Measurements from ENCODE around the gene SGIP1. TPM values are rescaled to one million over a fixed set of nuclear protein-coding genes. Genes with fewer than 3 reads are reported as not detected.
"Not testable (repeated sequence)": the region's sequence is repeated elsewhere in the genome, so short reads cannot be mapped to it uniquely, and the experiment has no call there.

The SGIP1 gene
- total RNA-seq, 1 experiment from 2014 or later, result 0.34 TPM

DNA sequence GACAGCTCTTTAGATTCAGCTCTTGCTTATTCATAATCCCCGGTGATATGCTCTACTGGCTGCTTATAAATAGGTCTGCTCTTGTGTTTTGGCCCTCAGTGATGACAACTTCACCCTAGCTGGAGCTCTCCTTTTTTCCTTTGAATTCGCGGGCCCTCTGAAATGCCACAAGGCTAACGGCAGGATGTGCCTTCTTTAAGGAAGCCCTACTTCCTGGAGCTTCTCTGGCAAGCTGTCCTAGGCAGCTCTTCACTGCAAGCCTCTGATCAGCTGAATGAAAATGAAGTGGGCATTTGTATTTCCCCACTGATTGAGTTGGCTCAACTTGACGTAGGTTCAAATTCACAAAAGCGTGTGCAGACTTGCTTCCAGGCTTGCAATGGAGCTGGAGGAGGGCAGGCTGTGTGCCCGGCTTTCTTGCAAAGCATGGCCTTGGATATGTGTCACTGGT lies 22.2 kb downstream of the SGIP1 start:
- no peak for DNase-seq (ENCODE audit: low spot score)

DNA sequence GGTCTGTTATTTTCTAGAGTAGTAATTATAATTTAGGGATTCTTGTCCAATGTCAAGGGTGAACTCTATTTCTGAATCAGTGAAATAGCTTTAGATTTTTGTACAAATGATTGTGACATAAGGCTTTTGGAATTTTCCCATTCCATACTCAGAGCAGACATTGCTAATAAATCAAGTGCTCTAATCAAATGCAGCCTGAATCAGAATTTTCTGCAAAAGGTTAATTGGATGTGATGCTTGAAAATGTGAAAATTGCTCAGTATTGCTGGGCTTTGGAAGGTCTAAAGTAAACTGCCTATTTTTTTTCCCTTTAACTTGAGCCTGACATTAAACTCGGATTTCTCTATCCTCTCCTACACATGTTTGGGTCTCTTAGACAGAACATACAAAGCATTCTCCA lies 23.2 kb downstream of the SGIP1 start:
- DNase-seq (ENCODE audit: low spot score), result peak; percentile 32

DNA sequence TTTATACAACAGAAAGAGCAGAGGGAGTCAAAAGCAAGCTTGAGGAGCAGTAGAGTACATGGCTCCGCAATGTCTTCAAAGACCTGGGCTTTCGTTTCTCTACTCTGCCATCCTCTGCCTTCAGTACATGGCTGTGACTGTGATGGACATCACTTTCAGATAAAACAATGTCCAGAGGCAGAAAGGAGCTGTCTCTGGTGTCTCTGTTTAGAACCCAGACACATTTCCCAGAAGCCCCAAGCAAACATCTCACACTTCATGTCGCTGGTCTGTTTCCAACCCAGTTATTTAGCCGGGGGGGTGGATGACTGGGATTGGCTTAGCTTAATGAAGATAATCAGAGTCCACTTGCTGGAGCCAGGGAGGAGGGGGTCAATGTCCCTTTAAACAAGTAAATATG lies 25.6 kb downstream of the SGIP1 start:
- DNase-seq (ENCODE audit: low spot score), result no peak

DNA sequence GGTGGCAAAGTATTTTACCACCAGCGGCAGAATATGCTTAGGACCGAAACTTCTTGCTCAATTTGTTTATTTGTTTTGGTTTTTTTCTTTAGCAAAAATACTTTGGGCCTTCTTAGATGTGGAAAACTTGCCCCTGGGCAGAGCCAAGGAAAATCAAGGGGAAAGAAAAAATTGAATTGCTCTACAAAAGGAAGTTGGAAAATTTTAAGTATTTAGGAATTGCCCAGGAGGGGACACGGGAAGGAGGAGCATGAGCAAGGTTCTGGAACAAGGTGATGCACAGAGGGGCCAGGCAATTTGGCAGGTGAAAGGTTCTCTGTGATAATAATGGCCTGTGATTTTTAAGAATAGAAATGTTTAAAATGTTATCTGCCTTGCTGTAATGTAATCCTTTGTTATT lies 28.6 kb downstream of the SGIP1 start:
- no peak for DNase-seq (ENCODE audit: low spot score)

DNA sequence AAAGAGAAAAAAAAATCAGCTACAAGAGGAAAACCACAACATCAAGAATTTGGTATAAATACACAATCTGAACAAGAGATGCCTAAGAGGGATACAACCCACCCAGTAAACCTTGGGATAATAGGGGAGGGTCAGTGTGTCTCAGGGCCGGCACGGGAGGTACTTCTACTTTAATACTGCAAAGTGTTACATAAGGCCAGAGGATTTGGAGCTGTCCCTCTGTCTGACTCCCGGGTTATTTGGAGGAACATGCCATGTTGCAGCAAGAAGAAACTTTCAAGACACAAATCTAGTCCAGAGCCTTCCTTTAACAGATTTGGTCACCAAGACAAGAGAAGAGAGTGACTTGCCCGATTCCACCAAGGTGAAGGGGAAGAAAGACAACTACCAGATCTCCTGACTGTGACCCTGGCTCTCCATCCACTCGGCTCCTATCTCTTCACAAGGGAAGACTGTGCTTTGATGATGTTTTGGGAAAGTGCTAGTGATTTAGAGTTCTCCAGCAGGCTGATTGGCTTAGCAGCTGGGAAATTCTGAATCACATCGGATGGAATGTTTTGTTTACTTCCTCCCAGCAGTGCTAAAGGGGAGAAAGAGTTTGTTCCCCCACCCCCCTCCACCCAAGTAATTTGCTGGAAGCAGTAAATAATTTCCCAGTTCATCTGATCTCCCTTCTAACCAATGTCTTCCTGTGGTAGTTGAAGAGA lies 29.3 kb downstream of the SGIP1 start:
- DNase-seq (ENCODE audit: low spot score), result peak; percentile 91

DNA sequence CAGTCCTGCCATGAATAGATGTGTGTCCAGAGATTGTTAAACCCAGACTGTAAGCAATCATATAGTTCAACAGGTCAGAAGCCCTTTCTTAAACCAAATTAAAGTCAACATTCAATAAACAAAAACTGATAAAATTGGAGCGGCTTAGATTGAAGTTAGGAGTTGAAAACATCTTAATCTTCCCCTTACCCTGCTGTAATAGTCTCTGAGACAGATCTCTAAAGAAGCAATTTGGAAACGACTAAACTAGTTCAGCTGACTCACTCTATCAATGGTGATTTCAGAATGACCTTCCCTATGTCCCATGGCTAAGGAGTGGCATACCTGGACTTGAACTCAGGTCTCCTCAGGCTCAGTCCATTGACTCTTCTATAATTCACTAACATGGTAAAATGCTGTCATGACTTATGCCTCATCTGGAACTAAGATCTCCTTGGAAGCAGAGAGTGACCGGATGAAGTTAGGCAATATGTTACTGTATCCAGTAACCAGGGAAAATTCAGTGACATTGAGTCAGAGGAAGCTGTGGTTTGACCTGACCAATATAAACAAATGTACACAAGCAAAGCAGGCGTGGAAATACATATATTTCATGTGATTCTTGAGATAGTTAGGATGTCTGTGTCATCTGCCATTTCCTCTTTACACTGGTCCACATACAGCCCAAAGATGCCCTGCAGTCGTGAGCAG lies 30.1 kb downstream of the SGIP1 start:
- DNase-seq (ENCODE audit: low spot score), result peak; percentile 97

DNA sequence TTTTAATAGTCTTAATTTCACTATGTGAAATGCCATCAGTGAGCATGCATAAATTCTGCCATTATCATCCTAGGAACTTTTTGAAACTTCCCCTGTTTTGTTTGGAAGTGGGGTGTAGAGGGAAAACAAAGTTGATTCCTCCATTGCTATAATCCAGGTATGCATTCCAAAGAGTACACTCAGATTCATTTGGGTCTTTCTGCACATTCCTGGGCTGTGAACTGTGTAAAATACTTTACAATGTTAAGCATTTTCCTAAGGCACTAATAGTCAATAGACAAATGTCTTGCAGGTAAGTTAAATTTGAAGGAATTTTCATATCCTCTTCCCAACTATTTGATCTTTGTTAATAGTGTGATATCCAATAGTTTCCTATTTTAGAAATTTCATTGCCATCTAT lies 36.2 kb downstream of the SGIP1 start:
- no peak for DNase-seq (ENCODE audit: low spot score)

DNA sequence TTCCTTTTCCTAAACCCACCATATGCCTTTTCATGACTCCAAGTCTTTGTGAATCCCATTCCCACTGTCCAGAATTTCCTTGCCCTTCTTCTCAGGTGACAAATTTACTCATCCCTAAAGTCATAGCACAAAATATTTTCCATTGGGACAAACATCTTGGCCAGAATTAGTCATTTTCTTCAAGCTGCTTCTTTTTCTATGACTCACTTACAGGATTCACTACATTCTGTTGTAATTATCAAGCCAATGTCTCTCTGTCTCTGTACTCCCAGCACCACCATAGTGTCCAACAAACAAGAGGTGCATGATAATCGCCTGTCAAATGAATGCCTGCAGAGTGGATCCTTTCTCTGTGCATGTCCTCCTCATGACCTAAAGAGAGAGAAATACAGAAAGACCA lies 37.8 kb downstream of the SGIP1 start:
- peak; percentile 59 for DNase-seq (ENCODE audit: low spot score)

DNA sequence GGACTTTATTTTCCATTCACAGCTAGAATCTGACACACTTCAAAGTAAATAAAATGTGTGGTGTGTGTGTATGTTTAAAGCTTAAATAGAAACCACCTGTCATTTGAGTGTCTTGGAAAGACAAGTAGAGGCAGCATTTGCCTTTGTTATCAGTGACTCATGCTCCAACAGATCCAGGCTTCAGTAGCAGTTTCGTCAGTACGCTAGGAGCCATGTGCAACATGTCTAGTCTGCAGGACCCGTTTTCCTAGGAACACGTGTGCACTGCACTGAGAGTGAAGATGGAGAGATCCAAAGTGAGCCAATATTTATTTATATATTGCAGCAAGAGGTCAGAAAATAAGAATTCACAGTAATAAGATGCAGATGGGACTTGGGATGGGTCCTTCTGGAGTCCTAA lies 41.8 kb downstream of the SGIP1 start:
- DNase-seq (ENCODE audit: low spot score), result peak; percentile 17

DNA sequence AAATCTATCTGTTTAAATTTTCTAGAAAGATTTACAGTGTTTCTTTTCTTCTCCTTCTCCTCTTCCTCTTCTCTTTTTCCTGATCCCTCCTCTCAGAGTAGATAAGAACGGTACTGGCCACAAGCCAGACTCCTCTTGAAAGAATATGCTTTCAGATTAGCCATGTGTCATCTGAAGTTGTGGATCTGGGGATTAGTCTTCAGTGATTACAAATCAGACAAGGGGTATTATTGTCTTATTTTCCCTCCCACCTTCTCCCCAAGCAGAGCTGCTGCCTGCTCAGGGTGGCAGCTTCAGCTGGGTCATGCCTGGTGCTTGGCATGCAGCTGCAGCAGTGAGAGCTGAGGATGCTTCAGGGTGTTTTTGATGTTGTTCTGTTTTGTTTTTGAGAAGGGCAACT lies 42.7 kb downstream of the SGIP1 start:
- peak; percentile 40 for DNase-seq (ENCODE audit: low spot score)

DNA sequence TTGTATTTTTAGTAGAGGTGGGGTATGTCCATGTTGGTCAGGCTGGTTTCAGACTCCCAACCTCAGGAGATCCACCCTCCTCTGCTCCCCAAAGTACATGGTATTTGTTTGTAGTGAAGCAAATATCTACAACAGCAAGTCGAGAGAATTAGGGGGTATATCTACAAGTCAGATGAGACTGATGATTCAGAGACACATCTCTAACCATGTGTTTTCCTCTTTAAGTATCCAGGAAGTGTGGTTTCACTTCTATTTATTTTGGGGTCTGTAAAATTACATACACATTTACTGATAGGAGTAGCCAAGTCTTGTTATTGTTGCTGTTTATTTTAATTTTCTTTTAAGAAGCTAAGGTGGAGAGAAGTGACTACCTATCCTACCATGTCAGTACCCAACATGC lies 44.9 kb downstream of the SGIP1 start:
- DNase-seq (ENCODE audit: low spot score), result no peak

DNA sequence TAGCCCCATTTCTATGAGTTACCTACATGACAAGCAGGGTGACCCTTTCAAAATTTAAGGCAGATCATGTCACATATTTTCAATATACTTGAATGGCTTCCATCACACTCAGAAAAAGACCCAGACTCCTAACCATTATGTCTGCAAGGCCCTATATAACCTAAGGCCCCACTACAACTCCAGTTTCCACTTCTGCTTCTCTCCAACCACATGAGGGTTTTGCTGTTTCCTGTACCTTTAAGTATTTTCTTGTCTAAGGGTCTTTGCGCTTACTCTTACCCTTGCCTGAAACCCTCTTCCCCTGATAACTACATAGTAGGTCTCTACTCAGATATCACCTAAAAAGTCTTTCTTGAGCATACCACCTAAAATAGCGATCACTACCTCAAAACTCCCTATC lies 46.1 kb downstream of the SGIP1 start:
- DNase-seq (ENCODE audit: low spot score), result no peak

DNA sequence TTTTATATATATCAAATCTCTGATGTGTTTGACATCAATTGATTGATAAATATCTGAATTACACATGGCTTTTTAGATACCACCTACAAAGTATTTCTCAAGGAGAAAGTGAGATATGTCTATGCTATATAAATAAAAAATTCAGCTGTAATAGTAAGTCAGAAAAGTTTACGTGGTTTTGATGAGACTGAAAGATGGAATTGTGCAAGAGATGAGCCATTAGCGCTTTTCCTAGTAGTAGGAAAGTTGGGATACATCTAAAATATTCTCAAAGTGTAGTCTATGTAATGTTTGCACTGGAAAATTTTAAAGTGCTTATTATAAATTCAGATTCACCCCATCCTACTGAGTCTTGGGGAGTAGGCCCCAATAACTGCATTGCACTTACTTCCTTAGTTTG lies 49.1 kb downstream of the SGIP1 start:
- no peak for DNase-seq (ENCODE audit: low spot score)

DNA sequence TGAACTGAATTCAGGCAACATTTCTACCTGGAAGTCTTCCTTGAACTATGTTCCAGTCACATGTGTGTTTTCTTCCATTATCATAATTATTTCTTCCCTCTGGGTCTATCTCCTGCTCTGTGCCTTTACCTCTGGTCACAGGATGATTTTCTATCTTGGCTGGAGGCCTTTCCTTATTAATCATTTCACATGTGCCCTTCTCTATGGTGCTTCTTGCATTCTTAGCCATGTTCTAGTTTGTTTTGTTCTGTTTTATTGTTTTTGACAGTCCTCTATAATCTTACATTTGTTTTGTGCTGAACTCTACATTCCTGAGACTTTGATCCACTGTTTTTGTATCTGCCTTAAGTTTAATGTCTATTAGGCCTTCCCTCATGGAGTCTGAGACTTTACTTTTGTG lies 51.0 kb downstream of the SGIP1 start:
- no peak for DNase-seq (ENCODE audit: low spot score)

DNA sequence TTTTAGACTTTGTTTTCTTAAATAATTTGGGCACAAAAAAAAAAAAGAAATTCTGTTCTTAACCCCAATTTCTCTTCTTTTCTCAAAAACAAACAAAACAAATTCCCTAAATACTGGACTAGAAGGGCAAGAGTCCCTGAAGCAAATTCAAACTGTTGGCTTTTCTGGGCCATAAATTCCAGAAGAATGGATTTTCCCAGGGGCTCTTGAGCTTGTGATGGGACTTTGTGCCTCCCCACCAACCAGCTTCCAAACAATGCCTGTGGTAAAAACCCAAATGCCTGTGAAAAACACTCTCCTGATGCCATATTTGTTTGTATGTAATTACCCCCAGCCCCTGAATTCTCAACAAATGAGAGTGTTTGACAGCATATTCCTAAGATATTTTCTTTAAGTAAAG lies 55.4 kb downstream of the SGIP1 start:
- DNase-seq (ENCODE audit: low spot score), result no peak

DNA sequence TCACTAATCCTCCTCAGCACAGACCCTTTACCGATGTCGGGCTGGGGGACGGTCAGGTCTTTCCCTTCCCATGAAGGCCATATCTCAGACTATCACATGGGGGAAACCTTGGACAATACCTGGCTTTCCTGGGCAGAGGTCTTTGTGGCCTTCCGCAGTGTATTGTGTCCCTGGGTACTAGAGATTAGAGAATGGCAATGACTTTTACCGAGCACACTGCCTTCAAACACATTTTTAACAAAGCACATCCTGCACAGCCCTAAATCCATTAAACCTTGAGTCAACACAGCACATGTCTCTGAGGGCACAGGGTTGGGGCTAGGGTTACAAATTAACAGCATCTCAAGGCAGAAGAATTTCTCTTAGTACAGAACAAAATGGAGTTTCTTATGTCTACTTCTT lies 58.2 kb downstream of the SGIP1 start:
- not testable (repeated sequence) for DNase-seq (ENCODE audit: low spot score)

DNA sequence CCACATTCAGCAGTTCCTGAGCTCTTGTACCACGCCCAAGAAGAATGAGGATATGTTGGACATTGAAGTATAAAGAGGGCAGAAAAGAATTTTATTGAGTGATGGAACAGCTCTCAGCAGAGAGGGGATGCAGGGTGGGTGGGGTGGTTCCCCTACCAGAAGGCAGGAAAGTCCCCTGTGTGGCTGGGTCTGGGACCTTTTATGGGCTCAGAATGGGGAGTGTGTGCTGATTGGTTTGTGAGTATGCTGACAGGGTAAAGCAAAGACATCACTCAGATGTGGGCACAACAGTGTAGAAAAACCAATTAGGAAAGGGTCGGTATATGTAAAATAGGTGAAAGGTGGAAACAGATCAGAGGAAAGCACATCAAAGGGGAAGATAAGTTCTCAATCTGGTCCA lies 62.2 kb downstream of the SGIP1 start:
- DNase-seq (ENCODE audit: low spot score), result no peak

DNA sequence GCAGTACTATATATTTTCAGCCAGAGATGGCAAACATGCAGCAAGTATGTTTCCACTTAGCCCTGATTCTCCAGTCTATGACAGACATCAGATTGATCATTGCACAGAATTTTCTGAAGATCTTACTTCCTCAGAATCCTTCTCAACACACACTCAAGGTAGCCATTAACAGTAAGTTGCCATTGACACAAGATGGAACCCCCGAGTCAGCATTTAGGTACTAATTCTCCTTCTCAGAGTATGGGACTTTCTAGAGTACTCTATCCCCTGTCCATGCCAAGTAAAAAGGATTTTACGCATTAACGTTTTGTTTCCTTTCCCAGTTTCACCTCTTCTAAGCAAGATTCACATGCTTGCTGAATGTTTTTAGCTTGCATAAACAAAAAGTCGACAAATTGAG lies 63.5 kb downstream of the SGIP1 start:
- DNase-seq (ENCODE audit: low spot score), result no peak

DNA sequence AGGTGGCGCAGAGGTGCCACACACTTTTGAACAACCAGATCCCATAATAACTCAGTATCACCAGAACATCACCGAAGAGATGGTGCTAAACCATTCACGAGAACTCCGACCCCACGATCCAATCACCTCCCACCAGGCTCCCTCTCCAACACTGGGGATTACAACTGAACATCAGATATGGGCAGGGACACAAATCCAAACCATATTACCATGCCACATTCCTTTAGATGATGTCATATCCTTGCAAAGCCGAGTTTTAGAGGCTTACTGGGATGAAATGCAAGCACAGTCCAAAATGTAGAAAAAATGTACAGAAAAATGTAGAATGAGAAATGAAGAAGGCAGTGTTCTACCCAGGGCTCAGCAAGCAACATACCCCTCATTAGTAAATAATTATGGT lies 64.7 kb downstream of the SGIP1 start:
- peak; percentile 63 for DNase-seq (ENCODE audit: low spot score)

DNA sequence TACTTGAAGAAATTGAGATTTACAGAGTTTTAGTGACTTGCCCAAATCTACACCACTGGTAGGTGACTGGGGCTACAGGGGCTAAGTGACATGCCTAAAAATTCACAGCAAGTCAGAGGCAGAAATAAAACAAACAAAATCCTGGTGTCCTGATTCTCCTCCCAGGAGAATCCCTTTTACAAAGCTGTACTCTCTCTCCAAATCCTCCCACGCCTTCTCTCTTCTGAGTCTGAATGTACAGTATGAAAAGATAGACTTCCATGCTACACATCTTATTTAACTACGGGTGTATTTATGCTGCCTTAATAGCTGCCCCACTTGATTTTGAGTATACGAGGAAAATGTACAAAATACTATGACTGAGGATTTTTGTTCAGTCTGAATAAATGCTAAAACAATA lies 65.4 kb downstream of the SGIP1 start:
- no peak for DNase-seq (ENCODE audit: low spot score)

DNA sequence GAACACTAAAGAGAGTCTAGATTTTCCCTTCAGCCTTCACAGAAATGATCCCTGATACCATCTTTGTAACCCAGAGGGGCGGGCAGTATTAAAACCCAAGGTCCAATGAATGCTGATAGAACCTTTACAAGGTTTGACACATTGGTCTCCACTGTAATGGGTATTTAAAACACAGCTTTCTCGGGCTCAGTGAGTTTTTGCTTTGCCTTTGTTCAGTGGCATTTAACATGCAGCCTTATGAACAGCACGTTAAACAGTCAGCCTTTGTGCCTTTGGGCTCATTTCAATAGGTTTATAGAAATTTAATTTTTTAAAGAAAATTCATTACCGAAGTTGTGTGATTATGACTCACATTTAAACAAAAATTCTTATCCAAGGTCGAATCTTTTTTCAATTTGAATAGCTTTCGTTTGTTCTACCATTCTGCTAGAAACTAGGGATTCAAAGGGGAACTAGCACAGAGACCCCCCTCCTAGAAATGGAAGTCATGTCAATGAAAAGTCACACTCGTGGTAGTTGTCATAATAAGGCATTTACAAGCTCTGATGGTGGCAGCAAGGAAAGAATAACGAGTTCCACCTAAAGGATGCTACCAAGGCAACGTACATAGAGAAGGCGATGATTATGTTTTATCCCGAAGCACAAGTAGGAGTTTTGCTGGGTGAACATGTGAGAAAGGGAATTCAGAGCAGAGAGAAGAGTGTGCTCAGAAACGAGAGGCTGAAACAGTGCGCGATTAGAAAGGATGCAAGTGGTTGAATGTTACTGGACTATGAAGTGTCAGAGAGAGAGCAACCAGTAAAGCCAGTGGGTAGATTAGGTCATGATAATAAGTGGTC lies 66.2 kb downstream of the SGIP1 start:
- no peak for DNase-seq (ENCODE audit: low spot score)

DNA sequence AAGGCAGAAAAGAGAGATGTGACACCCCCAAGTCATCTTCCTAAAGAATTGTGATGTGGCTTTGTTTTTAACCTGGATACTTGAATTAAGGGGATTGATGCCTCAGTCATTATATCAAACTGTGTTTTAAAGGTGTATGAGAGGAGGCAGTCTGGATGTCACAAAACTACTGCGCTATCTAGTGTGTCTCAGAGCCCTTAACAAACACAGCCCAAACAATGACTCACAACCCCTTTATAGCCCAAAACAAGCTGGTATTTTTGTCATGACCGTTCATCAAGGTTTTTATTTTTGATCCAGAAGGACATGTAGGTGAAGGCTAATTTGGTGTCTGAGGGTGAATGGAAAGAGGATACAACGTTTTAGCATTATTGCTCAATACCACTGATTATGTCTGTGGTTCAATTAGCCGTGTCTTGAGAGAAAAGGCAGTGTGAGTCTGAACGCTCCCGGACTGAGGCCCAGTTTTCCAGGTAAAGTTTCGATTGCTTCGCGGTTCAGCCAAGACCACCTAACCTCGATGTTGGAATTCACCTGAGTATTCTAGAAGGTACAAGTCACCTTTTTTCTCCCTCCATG lies 71.6 kb downstream of the SGIP1 start:
- DNase-seq (ENCODE audit: low spot score), result no peak

Data from A172 (cell line).